KMS-11 (cell line): ENCODE data around the gene SCAPER.

Experiments
- H2AFZ ChIP-seq: fragments of 200-600 bp; sonication (generic); 2 replicates; pipeline ENCODE4 v1.6.1; 2016; ENCODE audit warnings: antibody characterized with exemption, mixed run types, low read depth
- H3K27ac ChIP-seq: fragments of 200-600 bp; sonication (generic); 2 replicates; pipeline ENCODE4 v1.6.1; 2016; ENCODE audit warnings: mild to moderate bottlenecking, mixed run types
- H3K27me3 ChIP-seq: fragments of 200-600 bp; sonication (generic); 2 replicates; pipeline ENCODE4 v1.6.1; 2017; ENCODE audit warnings: mild to moderate bottlenecking, low read depth, mixed run types, moderate library complexity; ENCODE audit not compliant: insufficient read depth
- H3K36me3 ChIP-seq: fragments of 200-600 bp; sonication (generic); 2 replicates; pipeline ENCODE4 v1.6.1; 2017; ENCODE audit warnings: mild to moderate bottlenecking, mixed run types; ENCODE audit not compliant: insufficient read depth
- H3K4me1 ChIP-seq: fragments of 200-600 bp; sonication (generic); 2 replicates; pipeline ENCODE4 v1.6.1; 2016; ENCODE audit warnings: mild to moderate bottlenecking, low read depth, mixed run types; ENCODE audit not compliant: poor library complexity, severe bottlenecking
- H3K4me2 ChIP-seq: fragments of 200-600 bp; sonication (generic); 2 replicates; pipeline ENCODE4 v1.7.0; 2016; ENCODE audit warnings: mild to moderate bottlenecking, mixed run types
- H3K4me3 ChIP-seq: fragments of 200-600 bp; sonication (generic); IDR thresholded peaks from 2 replicates; pipeline ENCODE4 v1.6.1; 2017; ENCODE audit warnings: low read depth, low read length, mixed read lengths; ENCODE audit not compliant: insufficient read depth
- H3K79me2 ChIP-seq: fragments of 200-600 bp; sonication (generic); 2 replicates; pipeline ENCODE4 v1.6.1; 2016; ENCODE audit warnings: low read depth, mixed run types; ENCODE audit not compliant: insufficient read depth
- H3K9ac ChIP-seq: fragments of 200-600 bp; sonication (generic); 2 replicates; pipeline ENCODE4 v1.6.1; 2016; ENCODE audit warnings: mild to moderate bottlenecking, mixed run types
- H4K20me1 ChIP-seq: fragments of 200-600 bp; sonication (generic); 2 replicates; pipeline ENCODE4 v1.6.1; 2016; ENCODE audit warnings: mild to moderate bottlenecking, mixed run types; ENCODE audit not compliant: insufficient read depth
- TF ChIP-seq, protein P1 (sequence below): fragments of 200-600 bp; sonication (generic); conservative IDR thresholded peaks from 2 replicates; pipeline ENCODE4 v1.6.1; 2017; ENCODE audit warnings: low read depth, mild to moderate bottlenecking, antibody characterized with exemption, low read length, moderate library complexity, mixed read lengths

Gene SCAPER

GRCh38 chr15:76342382-76343201, 562.5 kb downstream of the SCAPER start:
- H3K9ac ChIP-seq: no peak overlapping the region
- H3K36me3 ChIP-seq: no peaks in the 10 kb centered on the region
- no peaks in the 10 kb centered on the region for H3K27me3 ChIP-seq

GRCh38 chr15:76342058-76342381, 563.1 kb downstream of the SCAPER start:
- Histone ChIP-seq H3K36me3 (no peaks in the 10 kb centered on the region), H3K79me2 (no peaks in the 10 kb centered on the region), H3K9ac (no peak overlapping the region), H3K27me3 (no peaks in the 10 kb centered on the region), H3K4me3 (no peak overlapping the region), H4K20me1 (no peaks in the 10 kb centered on the region), H3K27ac (no peak overlapping the region), H2AFZ (no peak overlapping the region), H3K4me1 (no peaks in the 10 kb centered on the region), H3K4me2 (no peak overlapping the region)
- TF ChIP-seq, protein P1, sequence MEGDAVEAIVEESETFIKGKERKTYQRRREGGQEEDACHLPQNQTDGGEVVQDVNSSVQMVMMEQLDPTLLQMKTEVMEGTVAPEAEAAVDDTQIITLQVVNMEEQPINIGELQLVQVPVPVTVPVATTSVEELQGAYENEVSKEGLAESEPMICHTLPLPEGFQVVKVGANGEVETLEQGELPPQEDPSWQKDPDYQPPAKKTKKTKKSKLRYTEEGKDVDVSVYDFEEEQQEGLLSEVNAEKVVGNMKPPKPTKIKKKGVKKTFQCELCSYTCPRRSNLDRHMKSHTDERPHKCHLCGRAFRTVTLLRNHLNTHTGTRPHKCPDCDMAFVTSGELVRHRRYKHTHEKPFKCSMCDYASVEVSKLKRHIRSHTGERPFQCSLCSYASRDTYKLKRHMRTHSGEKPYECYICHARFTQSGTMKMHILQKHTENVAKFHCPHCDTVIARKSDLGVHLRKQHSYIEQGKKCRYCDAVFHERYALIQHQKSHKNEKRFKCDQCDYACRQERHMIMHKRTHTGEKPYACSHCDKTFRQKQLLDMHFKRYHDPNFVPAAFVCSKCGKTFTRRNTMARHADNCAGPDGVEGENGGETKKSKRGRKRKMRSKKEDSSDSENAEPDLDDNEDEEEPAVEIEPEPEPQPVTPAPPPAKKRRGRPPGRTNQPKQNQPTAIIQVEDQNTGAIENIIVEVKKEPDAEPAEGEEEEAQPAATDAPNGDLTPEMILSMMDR: no peak

More at GRCh38 chr15:76342382-76343201, 562.5 kb downstream of the SCAPER start:
- Histone ChIP-seq H4K20me1 (no peaks in the 10 kb centered on the region), H3K4me2 (no peak overlapping the region), H3K4me3 (no peak overlapping the region), H3K79me2 (no peaks in the 10 kb centered on the region), H3K27ac (no peak overlapping the region), H3K4me1 (no peaks in the 10 kb centered on the region), H2AFZ (no peak overlapping the region)
- TF ChIP-seq, protein P1: no peak

DNA sequence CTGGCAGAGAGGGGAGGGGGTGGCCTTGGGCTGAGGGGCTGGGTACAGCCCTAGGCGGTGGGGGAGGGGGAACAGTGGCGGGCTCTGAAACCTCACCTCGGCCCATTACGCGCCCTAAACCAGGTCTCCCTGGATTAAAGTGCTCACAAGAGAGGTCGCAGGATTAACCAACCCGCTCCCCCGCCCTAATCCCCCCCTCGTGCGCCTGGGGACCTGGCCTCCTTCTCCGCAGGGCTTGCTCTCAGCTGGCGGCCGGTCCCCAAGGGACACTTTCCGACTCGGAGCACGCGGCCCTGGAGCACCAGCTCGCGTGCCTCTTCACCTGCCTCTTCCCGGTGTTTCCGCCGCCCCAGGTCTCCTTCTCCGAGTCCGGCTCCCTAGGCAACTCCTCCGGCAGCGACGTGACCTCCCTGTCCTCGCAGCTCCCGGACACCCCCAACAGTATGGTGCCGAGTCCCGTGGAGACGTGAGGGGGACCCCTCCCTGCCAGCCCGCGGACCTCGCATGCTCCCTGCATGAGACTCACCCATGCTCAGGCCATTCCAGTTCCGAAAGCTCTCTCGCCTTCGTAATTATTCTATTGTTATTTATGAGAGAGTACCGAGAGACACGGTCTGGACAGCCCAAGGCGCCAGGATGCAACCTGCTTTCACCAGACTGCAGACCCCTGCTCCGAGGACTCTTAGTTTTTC, 563.6 kb downstream of the SCAPER start:
- Histone ChIP-seq H3K79me2 (no peaks in the 10 kb centered on the region), H3K9ac (no peak overlapping the region), H3K36me3 (no peaks in the 10 kb centered on the region), H3K4me3 (no peak overlapping the region), H3K4me1 (no peaks in the 10 kb centered on the region), H3K27me3 (no peaks in the 10 kb centered on the region), H4K20me1 (no peaks in the 10 kb centered on the region), H3K4me2 (no peak overlapping the region), H3K27ac (no peak overlapping the region), H2AFZ (no peak overlapping the region)
- TF ChIP-seq, protein P1: no peak

GRCh38 chr15:76340803-76341365, 564.3 kb downstream of the SCAPER start:
- H2AFZ ChIP-seq: no peak overlapping the region
- TF ChIP-seq, protein P1: no peak
- no peak overlapping the region for H3K4me3 ChIP-seq
- H3K27me3 ChIP-seq: no peaks in the 10 kb centered on the region
- no peak overlapping the region for H3K4me2 ChIP-seq
- no peaks in the 10 kb centered on the region for H3K79me2 ChIP-seq
- no peak overlapping the region for H3K9ac ChIP-seq
- no peaks in the 10 kb centered on the region for H3K4me1 ChIP-seq
- H4K20me1 ChIP-seq: no peaks in the 10 kb centered on the region
- no peak overlapping the region for H3K27ac ChIP-seq
- H3K36me3 ChIP-seq: no peaks in the 10 kb centered on the region
